ENCODE data around the gene C1QTNF4.

DNA sequence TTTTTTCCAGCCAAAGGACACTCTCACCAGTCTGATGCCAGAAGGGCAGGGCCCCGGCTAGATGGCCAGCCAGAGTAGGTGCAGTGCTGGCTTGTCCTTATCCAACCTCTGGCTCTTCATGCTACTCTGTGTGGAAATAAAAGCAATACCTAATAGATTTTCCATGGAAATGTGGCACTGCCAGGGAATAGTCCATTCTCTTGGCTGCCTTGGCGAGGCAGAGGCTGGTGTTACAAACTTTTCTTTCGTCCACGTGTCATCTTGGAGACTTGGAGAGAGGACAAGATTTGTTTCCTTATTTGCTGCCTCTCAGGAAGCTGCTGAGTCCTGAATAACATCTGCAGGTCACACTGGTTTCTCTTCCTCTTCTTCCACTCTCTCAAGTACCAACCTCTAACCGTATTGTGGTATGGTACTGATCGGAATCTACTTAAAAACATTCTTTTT lies 17.2 kb upstream of the C1QTNF4 start:
- TF ChIP-seq, protein P1, sequence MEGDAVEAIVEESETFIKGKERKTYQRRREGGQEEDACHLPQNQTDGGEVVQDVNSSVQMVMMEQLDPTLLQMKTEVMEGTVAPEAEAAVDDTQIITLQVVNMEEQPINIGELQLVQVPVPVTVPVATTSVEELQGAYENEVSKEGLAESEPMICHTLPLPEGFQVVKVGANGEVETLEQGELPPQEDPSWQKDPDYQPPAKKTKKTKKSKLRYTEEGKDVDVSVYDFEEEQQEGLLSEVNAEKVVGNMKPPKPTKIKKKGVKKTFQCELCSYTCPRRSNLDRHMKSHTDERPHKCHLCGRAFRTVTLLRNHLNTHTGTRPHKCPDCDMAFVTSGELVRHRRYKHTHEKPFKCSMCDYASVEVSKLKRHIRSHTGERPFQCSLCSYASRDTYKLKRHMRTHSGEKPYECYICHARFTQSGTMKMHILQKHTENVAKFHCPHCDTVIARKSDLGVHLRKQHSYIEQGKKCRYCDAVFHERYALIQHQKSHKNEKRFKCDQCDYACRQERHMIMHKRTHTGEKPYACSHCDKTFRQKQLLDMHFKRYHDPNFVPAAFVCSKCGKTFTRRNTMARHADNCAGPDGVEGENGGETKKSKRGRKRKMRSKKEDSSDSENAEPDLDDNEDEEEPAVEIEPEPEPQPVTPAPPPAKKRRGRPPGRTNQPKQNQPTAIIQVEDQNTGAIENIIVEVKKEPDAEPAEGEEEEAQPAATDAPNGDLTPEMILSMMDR (IDR thresholded peaks at IDR 0.05): no peak
- no peak for TF ChIP-seq POLR2A (IDR thresholded peaks at IDR 0.05)

All from Peyer's patch (tissue), 4 donors.